Astrocyte (in vitro differentiated cells and primary cell): ENCODE measurements around the gene SLC16A2. TPM values are rescaled to one million over a fixed set of nuclear protein-coding genes. Genes with fewer than 3 reads are reported as not detected.

Experiments used
- DNase-seq: peaks from one replicate; pipeline ENCODE4 v3.0.0-alpha.2; 2010; ENCODE audit warnings: low read depth
- FAIRE-seq: peaks from 2 replicates; lab custom pipeline; 2011; peaks lifted over from hg19 to GRCh38; lab: Jason Lieb, UNC
- H2AFZ ChIP-seq: 2 replicates; pipeline ENCODE4 v1.6.0; 2012; ENCODE audit warnings: low read depth, low read length, inconsistent platforms
- H3K27ac ChIP-seq: 2 replicates; pipeline ENCODE4 v1.5.1; 2011; ENCODE audit warnings: low read depth, low read length, inconsistent platforms
- H3K27me3 ChIP-seq: 2 replicates; pipeline ENCODE4 v1.6.0; 2011; ENCODE audit warnings: low read length, inconsistent platforms; ENCODE audit not compliant: insufficient read depth
- H3K36me3 ChIP-seq: 2 replicates; pipeline ENCODE4 v1.5.1; 2011; ENCODE audit warnings: low read length, inconsistent platforms; ENCODE audit not compliant: insufficient read depth
- H3K4me1 ChIP-seq: 2 replicates; pipeline ENCODE4 v1.5.1; 2011; ENCODE audit warnings: low read length, inconsistent platforms; ENCODE audit not compliant: insufficient read depth
- H3K4me2 ChIP-seq: 2 replicates; pipeline ENCODE4 v1.6.0; 2012; ENCODE audit warnings: low read length, inconsistent platforms
- H3K4me3 ChIP-seq: 2 replicates; pipeline ENCODE4 v1.5.1; 2011; ENCODE audit warnings: low read depth, mild to moderate bottlenecking, low read length, inconsistent platforms; ENCODE audit not compliant: insufficient read depth
- H3K79me2 ChIP-seq: 2 replicates; pipeline ENCODE4 v1.6.0; 2012; ENCODE audit warnings: mild to moderate bottlenecking, low read length, inconsistent platforms; ENCODE audit not compliant: insufficient read depth
- H3K9ac ChIP-seq: 2 replicates; pipeline ENCODE4 v1.6.0; 2012; ENCODE audit warnings: mild to moderate bottlenecking, low read length, inconsistent platforms
- H3K9me3 ChIP-seq: 2 replicates; pipeline ENCODE4 v1.5.1; 2012; ENCODE audit warnings: low read depth, mild to moderate bottlenecking, low read length, inconsistent platforms; ENCODE audit not compliant: insufficient read depth
- H4K20me1 ChIP-seq: 2 replicates; pipeline ENCODE4 v1.6.0; 2012; ENCODE audit warnings: low read length, inconsistent platforms; ENCODE audit not compliant: insufficient read depth
- H3K27ac Mint-ChIP-seq: one replicate; pipeline ENCODE4 v1.8.0; 2021; ENCODE audit warnings: mild to moderate bottlenecking, mixed read lengths; ENCODE audit not compliant: unreplicated experiment
- H3K27me3 Mint-ChIP-seq: one replicate; pipeline ENCODE4 v1.8.0; 2021; ENCODE audit warnings: low read depth, mixed read lengths; ENCODE audit not compliant: unreplicated experiment
- H3K36me3 Mint-ChIP-seq: one replicate; pipeline ENCODE4 v1.8.0; 2021; ENCODE audit warnings: low read depth, mixed read lengths; ENCODE audit not compliant: unreplicated experiment
- H3K4me1 Mint-ChIP-seq: one replicate; pipeline ENCODE4 v1.8.0; 2021; ENCODE audit warnings: low read depth, mixed read lengths; ENCODE audit not compliant: unreplicated experiment
- H3K4me3 Mint-ChIP-seq: one replicate; pipeline ENCODE4 v1.8.0; 2021; ENCODE audit warnings: mild to moderate bottlenecking, moderate library complexity, mixed read lengths; ENCODE audit not compliant: unreplicated experiment
- H3K9me3 Mint-ChIP-seq: one replicate; pipeline ENCODE4 v1.8.0; 2021; ENCODE audit warnings: mild to moderate bottlenecking, mixed read lengths; ENCODE audit not compliant: unreplicated experiment
- EZH2 ChIP-seq: IDR thresholded peaks from 2 replicates; pipeline ENCODE4 v1.6.1; 2012; ENCODE audit warnings: mild to moderate bottlenecking, low read length, inconsistent platforms; ENCODE audit not compliant: insufficient read depth
- total RNA-seq: library from RNA; stranded (reverse); gene quantifications from 2 replicates; pipeline ENCODE4 v1.2.1, GENCODE V29; 2021
- TF ChIP-seq, protein P1 (sequence below): IDR thresholded peaks from 2 replicates; pipeline ENCODE4 v1.5.1; 2011; ENCODE audit warnings: low read depth, mild to moderate bottlenecking, inconsistent platforms, low read length, moderate library complexity; ENCODE audit not compliant: insufficient read depth

The SLC16A2 gene
- total RNA-seq, 1 donor from 2014 or later = 21.1 TPM

DNA sequence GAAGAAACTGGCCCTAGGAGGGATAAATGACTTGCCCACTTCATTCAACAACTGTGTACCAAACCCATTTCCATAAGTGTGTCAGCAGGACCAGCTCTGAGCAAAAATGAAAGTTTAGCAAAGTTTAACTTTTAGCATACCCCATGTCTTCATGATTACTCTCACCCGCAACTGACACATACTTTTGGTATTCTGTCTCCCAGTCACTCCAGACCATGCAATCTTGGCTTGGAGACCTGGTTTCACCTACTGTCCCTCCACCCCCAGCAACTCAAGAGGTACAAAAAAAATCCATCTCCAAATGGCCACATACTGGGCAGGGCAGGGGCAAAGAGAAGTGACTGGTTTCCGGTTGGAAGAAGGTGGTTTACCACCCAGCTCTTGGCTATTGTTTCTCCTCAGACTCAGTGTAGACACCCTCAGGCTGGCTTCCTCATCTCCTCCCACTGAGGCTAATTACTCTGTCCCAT lies 113.3 kb downstream of the SLC16A2 start:
- peak; percentile 70 for FAIRE-seq
- Histone ChIP-seq H3K79me2 (no peaks in the 10 kb centered on the region), H3K4me3 (no peak overlapping the region), H3K9ac (no peak overlapping the region), H3K4me2 (peak overlapping the region; percentile 85), H2AFZ (no peak overlapping the region), H3K36me3 (no peaks in the 10 kb centered on the region), H3K4me1 (peaks cover 10% of the 10 kb centered on the region), H3K9me3 (no peaks in the 10 kb centered on the region), H4K20me1 (no peaks in the 10 kb centered on the region), H3K27ac (peak overlapping the region; percentile 7), H3K27me3 (no peaks in the 10 kb centered on the region)
- TF ChIP-seq, protein P1, sequence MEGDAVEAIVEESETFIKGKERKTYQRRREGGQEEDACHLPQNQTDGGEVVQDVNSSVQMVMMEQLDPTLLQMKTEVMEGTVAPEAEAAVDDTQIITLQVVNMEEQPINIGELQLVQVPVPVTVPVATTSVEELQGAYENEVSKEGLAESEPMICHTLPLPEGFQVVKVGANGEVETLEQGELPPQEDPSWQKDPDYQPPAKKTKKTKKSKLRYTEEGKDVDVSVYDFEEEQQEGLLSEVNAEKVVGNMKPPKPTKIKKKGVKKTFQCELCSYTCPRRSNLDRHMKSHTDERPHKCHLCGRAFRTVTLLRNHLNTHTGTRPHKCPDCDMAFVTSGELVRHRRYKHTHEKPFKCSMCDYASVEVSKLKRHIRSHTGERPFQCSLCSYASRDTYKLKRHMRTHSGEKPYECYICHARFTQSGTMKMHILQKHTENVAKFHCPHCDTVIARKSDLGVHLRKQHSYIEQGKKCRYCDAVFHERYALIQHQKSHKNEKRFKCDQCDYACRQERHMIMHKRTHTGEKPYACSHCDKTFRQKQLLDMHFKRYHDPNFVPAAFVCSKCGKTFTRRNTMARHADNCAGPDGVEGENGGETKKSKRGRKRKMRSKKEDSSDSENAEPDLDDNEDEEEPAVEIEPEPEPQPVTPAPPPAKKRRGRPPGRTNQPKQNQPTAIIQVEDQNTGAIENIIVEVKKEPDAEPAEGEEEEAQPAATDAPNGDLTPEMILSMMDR = no peak
- TF ChIP-seq EZH2 = no peak
- no peak overlapping the region for H3K27ac Mint-ChIP-seq
- H3K4me1 Mint-ChIP-seq = peaks cover 9% of the 10 kb centered on the region
- no peaks in the 10 kb centered on the region for H3K9me3 Mint-ChIP-seq
- peak; percentile 59 for DNase-seq
- no peaks in the 10 kb centered on the region for H3K27me3 Mint-ChIP-seq
- H3K4me3 Mint-ChIP-seq = no peak overlapping the region
- peaks cover 2% of the 10 kb centered on the region for H3K36me3 Mint-ChIP-seq

DNA sequence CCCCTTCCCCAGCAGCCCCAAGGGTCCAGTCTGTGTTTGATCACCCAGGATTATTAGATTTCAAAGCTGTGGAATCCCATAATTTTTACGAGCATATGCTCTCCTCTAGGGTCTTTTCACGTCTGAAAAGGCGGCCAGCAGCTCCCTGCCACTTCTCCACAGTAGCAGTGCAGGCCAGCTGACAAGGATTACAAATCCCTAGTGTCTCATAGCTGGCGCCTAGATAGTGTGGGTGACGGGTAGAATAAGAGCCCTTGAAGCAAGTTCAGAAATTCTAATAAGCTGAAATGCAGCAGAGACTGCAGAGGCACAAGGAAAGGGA lies 113.8 kb downstream of the SLC16A2 start:
- H3K4me1 Mint-ChIP-seq = peaks cover 9% of the 10 kb centered on the region
- Histone ChIP-seq H3K9ac (peak overlapping the region; percentile 70), H3K4me1 (peaks cover 10% of the 10 kb centered on the region), H3K27me3 (no peaks in the 10 kb centered on the region), H3K36me3 (no peaks in the 10 kb centered on the region), H3K4me3 (no peak overlapping the region), H3K79me2 (no peaks in the 10 kb centered on the region), H2AFZ (no peak overlapping the region), H3K27ac (no peak overlapping the region), H3K4me2 (peak overlapping the region; percentile 85), H3K9me3 (no peaks in the 10 kb centered on the region), H4K20me1 (no peaks in the 10 kb centered on the region)
- H3K36me3 Mint-ChIP-seq = peaks cover 2% of the 10 kb centered on the region
- TF ChIP-seq, protein P1 = no peak
- no peak for TF ChIP-seq EZH2
- no peak overlapping the region for H3K27ac Mint-ChIP-seq
- no peak for DNase-seq
- H3K4me3 Mint-ChIP-seq = peak overlapping the region; percentile 79
- no peaks in the 10 kb centered on the region for H3K27me3 Mint-ChIP-seq
- FAIRE-seq = no peak
- no peaks in the 10 kb centered on the region for H3K9me3 Mint-ChIP-seq

DNA sequence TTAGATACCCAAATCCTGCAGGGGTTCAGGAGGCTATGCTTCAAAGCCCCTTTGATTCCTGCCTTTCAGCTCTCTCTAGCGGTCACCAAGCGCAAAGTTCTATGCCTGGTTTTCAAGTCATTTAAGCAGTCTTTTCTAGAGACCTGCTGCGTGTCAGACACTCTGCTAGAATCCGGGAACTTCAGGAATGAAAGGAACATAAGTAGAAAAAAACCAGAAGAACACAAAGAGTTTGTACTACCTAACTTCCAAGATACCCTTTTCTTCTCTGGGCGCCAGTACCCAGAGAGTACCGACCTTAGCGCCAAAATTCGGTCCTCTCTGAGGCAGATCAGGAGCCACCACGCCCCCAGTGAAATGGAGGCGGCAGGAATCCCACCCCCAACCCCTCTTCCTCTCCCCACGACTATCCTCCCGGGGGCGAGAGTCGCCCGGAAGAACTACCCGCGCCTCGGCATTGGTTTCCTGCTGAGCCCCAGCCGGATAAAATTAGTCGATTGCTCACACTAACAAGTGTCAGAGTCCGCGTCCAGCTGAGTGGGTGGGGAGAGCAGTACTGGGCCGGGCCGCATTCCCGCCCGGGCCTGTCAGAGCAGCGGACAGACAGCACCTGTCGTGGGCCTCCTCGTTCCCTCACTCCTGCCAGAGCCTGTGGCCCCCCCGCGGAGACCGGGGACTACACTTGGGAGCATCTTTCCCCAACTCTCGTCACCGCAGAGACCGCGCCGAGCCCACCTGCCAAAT lies 114.3 kb downstream of the SLC16A2 start:
- Histone ChIP-seq H3K27me3 (no peaks in the 10 kb centered on the region), H3K9ac (peak overlapping the region; percentile 70), H3K4me1 (peaks cover 10% of the 10 kb centered on the region), H3K9me3 (no peaks in the 10 kb centered on the region), H3K4me3 (peak overlapping the region; percentile 47), H4K20me1 (no peaks in the 10 kb centered on the region), H3K36me3 (no peaks in the 10 kb centered on the region), H3K4me2 (peak overlapping the region; percentile 85), H3K79me2 (no peaks in the 10 kb centered on the region), H3K27ac (peak overlapping the region; percentile 41), H2AFZ (peak overlapping the region; percentile 63)
- TF ChIP-seq, protein P1 = peak; percentile 35
- TF ChIP-seq EZH2 = no peak
- H3K9me3 Mint-ChIP-seq = no peaks in the 10 kb centered on the region
- peak; percentile 23 for FAIRE-seq
- H3K27ac Mint-ChIP-seq = no peak overlapping the region
- DNase-seq = peak; percentile 70
- peak overlapping the region; percentile 79 for H3K4me3 Mint-ChIP-seq
- peaks cover 2% of the 10 kb centered on the region for H3K36me3 Mint-ChIP-seq
- no peaks in the 10 kb centered on the region for H3K27me3 Mint-ChIP-seq
- H3K4me1 Mint-ChIP-seq = peaks cover 9% of the 10 kb centered on the region
